Activated naive CD8-positive, alpha-beta T cell treated with anti-CD3 and anti-CD28 coated beads, Interleukin-2, amount 50 U/mL, for 24 hours (primary cell): ENCODE results near the gene APOC3.

Experiments used
- ATAC-seq: fragments of 150-1000 bp; cut with Tn5 transposase; one replicate; pipeline ENCODE4 v1.10.0; 2021
- DNase-seq: peaks from one replicate; pipeline ENCODE4 v3.0.0; 2021
- H3K27ac Mint-ChIP-seq: one replicate; pipeline ENCODE4 v1.8.0; 2021; ENCODE audit warnings: mild to moderate bottlenecking, mixed read lengths
- H3K27me3 Mint-ChIP-seq: one replicate; pipeline ENCODE4 v1.8.0; 2021; ENCODE audit warnings: mixed read lengths
- H3K36me3 Mint-ChIP-seq: one replicate; pipeline ENCODE4 v1.8.0; 2021; ENCODE audit warnings: low read depth, mixed read lengths
- H3K4me1 Mint-ChIP-seq: one replicate; pipeline ENCODE4 v1.8.0; 2021; ENCODE audit warnings: mixed read lengths
- H3K4me3 Mint-ChIP-seq: one replicate; pipeline ENCODE4 v1.8.0; 2021; ENCODE audit warnings: mild to moderate bottlenecking, moderate library complexity, mixed read lengths
- H3K9me3 Mint-ChIP-seq: one replicate; pipeline ENCODE4 v1.8.0; 2021; ENCODE audit warnings: mixed read lengths

Gene APOC3

DNA sequence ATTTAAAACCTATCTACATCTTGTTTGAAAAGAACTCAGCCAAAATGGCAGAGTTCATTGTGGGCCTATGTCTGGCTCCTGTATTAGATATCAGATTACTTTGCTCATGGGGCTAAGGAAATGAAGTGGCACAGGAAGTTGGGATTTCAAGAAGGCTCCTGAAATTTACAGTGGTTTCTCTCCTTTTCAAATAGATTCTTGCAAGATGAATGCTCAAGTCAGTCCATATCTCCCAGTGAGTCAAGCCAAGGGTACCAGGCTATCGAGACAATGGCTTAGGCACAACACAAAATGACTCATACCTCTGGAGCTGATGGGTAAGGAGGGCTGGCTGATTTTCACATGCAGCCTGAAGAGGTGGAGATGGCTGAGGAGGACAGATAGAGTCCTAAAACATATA, 31.8 kb downstream of the APOC3 start:
- Mint-ChIP-seq H3K36me3 (peaks cover 46% of the 10 kb centered on the region), H3K27me3 (no peaks in the 10 kb centered on the region), H3K4me3 (no peak overlapping the region), H3K9me3 (no peaks in the 10 kb centered on the region), H3K27ac (no peak overlapping the region), H3K4me1 (peaks cover 1% of the 10 kb centered on the region)
- no peak for DNase-seq
- ATAC-seq: no peak

DNA sequence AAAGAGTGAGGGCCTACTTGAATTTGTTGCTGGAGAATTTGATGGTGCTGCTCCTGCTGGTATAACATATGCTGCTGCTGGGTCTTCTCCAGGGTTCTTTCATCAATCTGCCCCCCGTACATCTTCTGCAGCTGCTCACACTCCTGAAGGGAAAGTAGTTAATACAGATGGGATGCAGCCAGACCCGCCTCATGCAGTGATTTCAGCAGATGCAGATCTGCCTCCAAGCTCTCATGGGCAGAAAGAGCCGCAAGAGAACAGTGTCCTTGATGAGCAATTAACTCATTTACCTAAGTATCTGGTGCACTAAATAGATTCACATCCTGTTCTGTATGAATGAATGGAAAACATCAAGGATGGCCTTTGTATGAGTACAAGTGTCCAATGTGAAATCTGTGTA, 32.5 kb downstream of the APOC3 start:
- DNase-seq (no peak), ATAC-seq (no peak)
- Mint-ChIP-seq H3K27ac (no peak overlapping the region), H3K9me3 (no peaks in the 10 kb centered on the region), H3K4me1 (no peaks in the 10 kb centered on the region), H3K27me3 (no peaks in the 10 kb centered on the region), H3K36me3 (peaks cover 47% of the 10 kb centered on the region), H3K4me3 (no peak overlapping the region)

DNA sequence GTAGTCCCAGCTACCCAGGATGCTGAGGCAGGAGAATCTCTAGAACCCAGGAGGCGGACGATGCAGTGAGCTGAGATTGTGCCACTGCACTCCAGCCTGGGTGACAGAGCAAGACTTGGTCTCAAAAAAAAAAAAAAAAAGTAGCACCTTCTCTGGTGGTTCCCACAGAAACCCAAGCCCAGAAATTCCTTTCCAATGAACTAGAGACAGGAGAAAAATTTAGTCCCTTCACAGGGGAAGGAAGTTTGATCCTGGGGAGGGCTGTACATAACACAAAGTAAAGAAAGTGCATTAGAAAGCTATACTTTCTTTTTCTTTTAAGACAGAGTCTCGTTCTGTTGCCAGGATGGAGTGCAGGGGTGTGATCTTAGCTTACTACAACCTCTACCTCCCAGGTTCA, 33.2 kb downstream of the APOC3 start:
- no peaks in the 10 kb centered on the region for H3K4me1 Mint-ChIP-seq
- H3K4me3 Mint-ChIP-seq: no peak overlapping the region
- no peak for ATAC-seq
- no peaks in the 10 kb centered on the region for H3K9me3 Mint-ChIP-seq
- H3K27ac Mint-ChIP-seq: no peak overlapping the region
- H3K36me3 Mint-ChIP-seq: peaks cover 53% of the 10 kb centered on the region
- no peak for DNase-seq
- H3K27me3 Mint-ChIP-seq: no peaks in the 10 kb centered on the region

DNA sequence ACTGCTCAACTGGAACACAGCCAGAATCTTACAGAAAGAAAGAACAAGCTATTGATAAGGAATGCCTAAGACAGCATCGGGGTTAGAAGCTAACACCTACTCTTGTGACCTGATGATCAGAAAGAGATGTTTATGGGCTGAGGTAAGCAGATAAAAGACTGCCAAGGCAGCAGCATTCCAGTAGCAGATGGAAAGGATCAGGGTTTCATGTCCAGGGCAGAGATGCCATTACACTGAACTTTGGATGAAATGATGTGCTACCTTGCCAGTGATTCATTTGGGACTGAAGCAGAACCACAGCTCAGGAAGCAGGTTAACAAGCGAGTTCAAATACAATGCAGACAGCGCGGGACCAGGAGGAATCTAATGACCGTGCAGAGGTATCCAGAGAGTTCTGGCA, 34.8 kb downstream of the APOC3 start:
- no peak overlapping the region for H3K4me3 Mint-ChIP-seq
- no peak for DNase-seq
- H3K27me3 Mint-ChIP-seq: no peaks in the 10 kb centered on the region
- peaks cover 49% of the 10 kb centered on the region for H3K36me3 Mint-ChIP-seq
- H3K9me3 Mint-ChIP-seq: no peaks in the 10 kb centered on the region
- H3K27ac Mint-ChIP-seq: no peak overlapping the region
- H3K4me1 Mint-ChIP-seq: no peaks in the 10 kb centered on the region
- ATAC-seq: no peak

DNA sequence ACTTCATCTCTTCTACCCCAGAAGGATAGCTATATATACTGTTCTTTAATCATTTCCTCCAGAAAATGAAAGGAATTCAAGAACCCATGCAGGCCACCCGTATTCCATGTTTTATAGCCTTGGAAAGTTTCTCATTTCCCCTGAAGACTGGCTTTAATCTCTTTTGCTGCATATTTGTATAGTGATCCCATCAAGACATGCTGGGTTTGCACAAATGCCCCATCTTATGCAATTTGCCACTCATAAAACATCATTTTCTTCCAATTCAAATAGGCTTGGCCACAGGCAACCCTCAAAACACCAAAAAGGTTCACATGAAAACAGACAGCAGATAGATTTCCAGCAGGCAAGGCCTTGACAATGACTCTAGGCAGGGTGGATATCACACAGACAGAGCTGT, 36.0 kb downstream of the APOC3 start:
- Mint-ChIP-seq H3K4me1 (peaks cover 3% of the 10 kb centered on the region), H3K9me3 (no peaks in the 10 kb centered on the region), H3K27ac (no peak overlapping the region), H3K4me3 (no peak overlapping the region), H3K27me3 (no peaks in the 10 kb centered on the region), H3K36me3 (peaks cover 52% of the 10 kb centered on the region)
- DNase-seq (no peak), ATAC-seq (no peak)

DNA sequence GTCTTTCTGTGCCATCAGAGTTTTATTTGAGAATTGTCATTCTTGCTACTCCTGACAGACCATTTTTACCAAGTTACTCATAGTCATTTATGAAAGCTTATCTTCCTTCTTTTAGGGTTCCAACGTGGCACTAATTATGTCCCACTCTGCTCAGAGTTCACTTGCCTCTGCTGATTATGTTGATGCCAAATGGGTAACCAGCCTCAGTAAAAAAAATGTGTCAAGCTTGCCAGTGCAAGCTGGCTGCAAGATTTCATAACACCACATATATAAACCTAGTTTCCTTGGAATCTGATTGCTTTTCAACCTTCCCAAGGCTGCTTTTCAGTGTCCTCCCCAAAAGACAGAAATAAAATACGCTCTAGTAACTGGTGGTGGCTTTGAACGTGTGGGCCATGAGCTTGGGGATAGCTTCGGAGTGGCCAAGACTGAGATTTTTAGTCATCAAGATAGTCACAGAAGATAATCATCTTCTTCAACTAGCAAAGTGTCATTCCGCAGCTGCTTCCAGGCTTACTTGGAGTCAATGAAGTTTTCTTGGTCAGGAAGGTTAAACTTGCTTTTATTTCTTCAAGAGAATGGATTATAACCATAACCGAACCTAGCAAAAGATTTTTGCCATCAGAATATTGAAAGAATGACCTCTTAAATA, 37.2 kb downstream of the APOC3 start:
- DNase-seq: no peak
- Mint-ChIP-seq H3K27ac (no peak overlapping the region), H3K4me1 (peaks cover 3% of the 10 kb centered on the region), H3K9me3 (no peaks in the 10 kb centered on the region), H3K4me3 (no peak overlapping the region), H3K27me3 (no peaks in the 10 kb centered on the region), H3K36me3 (peaks cover 50% of the 10 kb centered on the region)
- no peak for ATAC-seq

DNA sequence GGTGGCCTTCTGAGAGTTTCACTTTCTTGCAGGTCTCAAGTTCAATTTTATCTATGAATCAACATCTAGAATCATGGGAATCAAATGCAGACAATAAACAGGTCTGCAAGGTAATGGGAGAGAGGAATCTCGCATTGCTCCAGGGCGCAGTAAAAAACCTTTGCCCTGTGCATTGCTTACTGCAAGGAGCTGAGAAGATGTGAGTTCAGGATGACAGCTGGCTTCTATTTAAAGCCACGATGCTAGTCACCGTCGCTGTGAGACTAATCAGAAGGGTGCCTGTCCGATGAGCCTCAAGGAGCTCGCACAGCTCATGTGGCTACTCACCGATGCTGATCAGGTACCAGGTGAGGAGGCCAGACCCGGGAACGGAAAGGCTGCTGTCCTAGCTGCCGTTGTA, 37.9 kb downstream of the APOC3 start:
- H3K27me3 Mint-ChIP-seq: no peaks in the 10 kb centered on the region
- no peaks in the 10 kb centered on the region for H3K9me3 Mint-ChIP-seq
- ATAC-seq (no peak), DNase-seq (no peak)
- no peak overlapping the region for H3K27ac Mint-ChIP-seq
- peaks cover 3% of the 10 kb centered on the region for H3K4me1 Mint-ChIP-seq
- H3K4me3 Mint-ChIP-seq: no peak overlapping the region
- peaks cover 47% of the 10 kb centered on the region for H3K36me3 Mint-ChIP-seq

DNA sequence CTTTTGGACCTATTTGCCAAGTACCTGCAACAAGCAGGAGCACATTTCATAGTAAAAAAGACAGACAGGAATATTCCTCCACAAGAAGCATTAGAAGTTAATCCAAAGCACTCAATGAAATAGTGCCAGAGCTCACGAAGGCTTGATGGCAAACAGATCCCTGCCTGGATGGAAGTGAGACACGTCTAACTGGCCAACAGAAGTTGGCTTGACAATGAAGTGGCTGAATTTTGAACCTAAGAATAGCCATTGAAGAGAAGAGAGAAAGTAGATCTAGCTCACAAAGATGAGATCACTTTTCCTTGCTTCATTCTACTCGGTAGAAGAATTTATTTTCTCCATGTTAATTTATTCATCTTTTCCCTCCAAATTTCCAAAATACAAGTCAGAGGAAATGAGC, 38.4 kb downstream of the APOC3 start:
- no peaks in the 10 kb centered on the region for H3K27me3 Mint-ChIP-seq
- DNase-seq (no peak), ATAC-seq (no peak)
- peaks cover 3% of the 10 kb centered on the region for H3K4me1 Mint-ChIP-seq
- H3K27ac Mint-ChIP-seq: no peak overlapping the region
- no peak overlapping the region for H3K4me3 Mint-ChIP-seq
- peaks cover 52% of the 10 kb centered on the region for H3K36me3 Mint-ChIP-seq
- H3K9me3 Mint-ChIP-seq: no peaks in the 10 kb centered on the region

DNA sequence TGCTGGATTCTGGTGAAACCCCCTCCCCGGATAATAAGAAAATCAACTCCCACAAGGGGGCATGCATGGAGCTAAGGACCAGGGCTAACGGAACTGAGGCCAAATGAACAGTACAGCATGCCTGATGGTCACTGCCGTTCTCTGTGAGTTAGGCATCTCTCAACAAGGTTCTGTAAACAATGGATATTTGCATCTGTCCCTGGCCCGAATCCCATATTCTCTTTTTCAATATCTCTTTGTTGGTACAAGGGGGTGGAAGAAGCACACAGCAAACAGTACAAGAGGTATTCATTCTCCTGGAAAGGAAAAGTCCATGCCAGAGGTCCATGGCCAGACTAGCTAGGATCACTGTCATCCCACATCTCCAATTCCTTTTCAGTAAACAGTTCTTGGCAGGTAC, 39.9 kb downstream of the APOC3 start:
- ATAC-seq: no peak
- Mint-ChIP-seq H3K4me1 (peaks cover 3% of the 10 kb centered on the region), H3K4me3 (no peak overlapping the region), H3K27ac (no peak overlapping the region), H3K9me3 (no peaks in the 10 kb centered on the region), H3K36me3 (peaks cover 53% of the 10 kb centered on the region), H3K27me3 (no peaks in the 10 kb centered on the region)
- DNase-seq: no peak

DNA sequence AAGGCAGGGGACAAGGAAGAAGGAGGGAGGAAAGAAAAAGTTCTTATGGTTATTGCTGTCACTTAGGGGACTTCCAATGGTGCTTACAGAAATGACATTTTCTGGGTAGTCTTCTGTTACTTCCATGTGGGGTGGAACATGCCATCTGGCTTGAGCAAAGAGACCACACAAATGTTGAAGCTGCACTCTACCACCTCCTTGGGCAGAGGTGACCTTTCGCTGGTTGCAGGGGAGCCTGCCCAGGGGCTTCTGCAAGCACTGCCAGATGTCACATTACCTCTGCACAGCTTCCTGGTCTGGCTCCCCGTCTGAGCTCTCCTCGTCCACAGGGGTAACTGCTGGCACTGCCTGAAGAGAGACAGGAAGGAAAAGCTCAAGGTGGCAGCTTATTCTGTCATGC, 40.3 kb downstream of the APOC3 start:
- Mint-ChIP-seq H3K27ac (no peak overlapping the region), H3K4me1 (peaks cover 3% of the 10 kb centered on the region)
- no peak for DNase-seq

DNA sequence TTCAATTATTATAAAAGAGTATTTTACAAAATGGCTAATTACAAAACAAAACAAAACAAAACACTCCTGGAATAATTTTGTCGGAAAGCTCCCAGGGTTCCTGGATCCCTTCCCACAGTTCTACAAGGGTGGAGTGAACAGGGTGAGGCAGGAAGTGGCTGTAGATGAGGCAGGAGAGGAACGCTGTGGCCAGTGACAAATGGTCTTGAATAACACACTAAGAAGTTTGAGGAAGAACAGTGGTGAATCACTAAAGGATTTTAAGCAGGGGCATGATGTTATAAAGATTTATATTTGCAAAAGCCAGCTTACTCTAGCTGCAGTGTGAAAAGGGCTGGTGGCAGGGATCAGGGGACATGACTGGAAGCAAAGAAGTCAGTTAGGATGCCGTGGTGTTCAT, 41.5 kb downstream of the APOC3 start:
- H3K27ac Mint-ChIP-seq: no peak overlapping the region
- H3K27me3 Mint-ChIP-seq: no peaks in the 10 kb centered on the region
- no peak for ATAC-seq
- no peaks in the 10 kb centered on the region for H3K9me3 Mint-ChIP-seq
- no peak for DNase-seq
- H3K4me3 Mint-ChIP-seq: no peak overlapping the region
- peaks cover 3% of the 10 kb centered on the region for H3K4me1 Mint-ChIP-seq
- peaks cover 49% of the 10 kb centered on the region for H3K36me3 Mint-ChIP-seq

More for the DNA sequence above, 40.3 kb downstream of the APOC3 start:
- no peak for ATAC-seq
- Mint-ChIP-seq H3K36me3 (peaks cover 51% of the 10 kb centered on the region), H3K9me3 (no peaks in the 10 kb centered on the region), H3K4me3 (no peak overlapping the region), H3K27me3 (no peaks in the 10 kb centered on the region)

DNA sequence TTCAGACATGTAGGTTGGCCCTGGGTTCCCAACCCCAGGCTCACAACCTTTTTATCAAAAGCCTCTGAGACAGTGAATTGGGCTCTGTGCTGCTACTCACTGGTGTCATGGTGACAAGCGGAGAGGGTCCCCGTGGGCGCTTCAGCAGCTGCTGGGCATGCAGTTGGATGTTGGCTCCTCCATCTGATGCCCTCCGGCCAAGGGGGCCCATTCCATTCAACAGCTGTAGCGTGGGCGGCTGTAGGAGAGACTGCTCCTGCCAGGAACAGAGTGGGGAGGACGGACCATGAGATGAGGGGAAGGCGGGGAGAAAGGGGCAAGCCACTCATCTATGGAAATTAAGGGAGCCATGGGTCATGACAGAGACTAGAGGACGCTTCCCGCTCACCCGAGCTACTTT, 43.7 kb downstream of the APOC3 start:
- Mint-ChIP-seq H3K4me3 (no peak overlapping the region), H3K9me3 (no peaks in the 10 kb centered on the region), H3K4me1 (peaks cover 3% of the 10 kb centered on the region), H3K27ac (no peak overlapping the region), H3K36me3 (peaks cover 34% of the 10 kb centered on the region), H3K27me3 (no peaks in the 10 kb centered on the region)
- DNase-seq (no peak), ATAC-seq (no peak)

DNA sequence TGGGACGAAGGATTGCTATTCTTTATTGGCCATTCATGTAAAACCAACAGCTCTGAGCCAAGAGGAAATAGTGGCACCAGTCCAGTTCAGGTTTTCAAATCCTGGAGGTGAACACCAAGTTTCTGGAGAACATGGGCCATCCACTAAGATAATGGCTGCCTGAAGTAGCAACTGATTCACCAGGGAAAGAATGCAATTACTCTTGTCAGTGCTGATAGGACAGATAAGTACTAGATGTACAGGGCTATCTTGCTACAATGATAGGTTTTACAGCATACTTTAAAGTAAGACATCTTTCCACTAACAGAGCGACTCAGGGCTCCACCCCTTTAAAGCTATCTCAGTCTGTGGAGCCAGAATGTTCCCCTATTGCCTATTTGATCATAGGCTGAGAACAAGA, 44.5 kb downstream of the APOC3 start:
- Mint-ChIP-seq H3K36me3 (peaks cover 35% of the 10 kb centered on the region), H3K9me3 (no peaks in the 10 kb centered on the region), H3K4me3 (no peak overlapping the region), H3K27ac (no peak overlapping the region), H3K27me3 (no peaks in the 10 kb centered on the region), H3K4me1 (peaks cover 3% of the 10 kb centered on the region)
- no peak for ATAC-seq
- no peak for DNase-seq

DNA sequence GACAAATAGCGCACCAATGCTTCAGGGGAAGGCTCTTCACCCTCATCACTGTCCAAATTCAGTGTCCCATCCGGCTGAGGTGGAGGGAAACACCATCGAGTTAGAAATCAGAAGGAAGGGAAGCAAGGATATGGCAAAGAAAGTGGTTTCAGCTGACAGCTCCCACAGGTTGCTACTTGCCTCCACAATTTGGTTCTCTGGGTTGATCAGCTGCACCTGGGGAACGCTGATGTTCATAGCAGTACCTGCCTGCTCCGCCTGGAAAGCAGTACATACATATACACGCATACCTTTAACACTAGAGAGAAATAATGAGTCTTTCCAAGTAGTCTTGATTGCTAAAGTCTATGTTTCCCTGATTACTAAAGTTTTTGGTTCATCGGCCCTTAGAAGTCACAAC, 45.5 kb downstream of the APOC3 start:
- no peaks in the 10 kb centered on the region for H3K9me3 Mint-ChIP-seq
- H3K4me1 Mint-ChIP-seq: peaks cover 4% of the 10 kb centered on the region

DNA sequence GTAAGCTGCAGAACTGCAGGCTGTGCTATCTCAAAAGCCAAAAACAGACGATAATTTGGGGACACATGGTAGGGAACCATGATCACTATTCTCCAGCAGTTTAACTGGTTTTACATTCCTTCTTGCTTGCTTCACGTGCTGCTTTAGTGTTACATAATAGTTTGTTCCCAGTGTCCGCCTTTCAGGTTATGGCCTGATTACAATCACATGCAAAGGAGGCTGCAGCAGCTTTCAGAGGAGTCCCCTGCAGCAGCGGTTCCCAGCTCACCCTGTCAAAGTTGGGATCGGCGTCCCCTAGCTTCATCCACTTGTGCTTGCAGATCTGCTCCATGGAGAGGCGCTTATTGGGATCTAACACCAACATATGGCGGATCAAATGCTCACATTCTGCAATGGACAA, 46.9 kb downstream of the APOC3 start:
- no peaks in the 10 kb centered on the region for H3K9me3 Mint-ChIP-seq
- peaks cover 28% of the 10 kb centered on the region for H3K36me3 Mint-ChIP-seq
- ATAC-seq: no peak

More for the DNA sequence above, 45.5 kb downstream of the APOC3 start:
- ATAC-seq (no peak), DNase-seq (no peak)
- H3K36me3 Mint-ChIP-seq: peaks cover 31% of the 10 kb centered on the region
- H3K27me3 Mint-ChIP-seq: no peaks in the 10 kb centered on the region
- no peak overlapping the region for H3K27ac Mint-ChIP-seq
- no peak overlapping the region for H3K4me3 Mint-ChIP-seq

More for the DNA sequence above, 46.9 kb downstream of the APOC3 start:
- no peak for DNase-seq
- H3K27me3 Mint-ChIP-seq: no peaks in the 10 kb centered on the region
- H3K4me3 Mint-ChIP-seq: no peak overlapping the region
- peaks cover 11% of the 10 kb centered on the region for H3K4me1 Mint-ChIP-seq
- H3K27ac Mint-ChIP-seq: no peak overlapping the region
